ENCODE measurements around the gene HTT. TPM values are rescaled to one million over a fixed set of nuclear protein-coding genes. Genes with fewer than 3 reads are reported as not detected.

Gene HTT
- total RNA-seq, 1 experiment from 2014 or later, result 10.4 TPM

- no peak for DNase-seq (ENCODE audit: low read depth)
Measured at GRCh38 chr4:3218824-3219760, 144.6 kb downstream of the HTT start.

GRCh38 chr4:3219761-3220475 lies 145.4 kb downstream of the HTT start:
- DNase-seq (ENCODE audit: low read depth), result no peak

- no peak for DNase-seq (ENCODE audit: low read depth)
Measured at GRCh38 chr4:3220476-3221183, 146.1 kb downstream of the HTT start.

DNA sequence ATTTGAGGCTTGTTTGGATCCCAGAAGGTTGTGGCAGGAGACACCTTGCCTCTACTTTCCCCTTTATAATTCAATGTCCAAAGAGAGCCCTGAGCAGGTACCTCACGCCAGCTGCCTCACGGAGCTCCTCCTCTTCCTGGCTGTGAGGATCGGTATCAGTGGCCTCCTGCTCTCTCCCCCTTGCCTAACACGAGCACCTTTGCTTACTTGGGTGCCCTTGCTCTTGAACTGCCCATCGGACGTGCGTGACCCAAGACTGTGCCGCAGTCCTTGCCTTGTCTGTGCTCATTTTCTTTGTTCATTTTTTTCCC lies 146.7 kb downstream of the HTT start:
- DNase-seq (ENCODE audit: low read depth), result no peak

GRCh38 chr4:3221996-3222395 lies 147.5 kb downstream of the HTT start:
- DNase-seq (ENCODE audit: low read depth), result no peak

DNA sequence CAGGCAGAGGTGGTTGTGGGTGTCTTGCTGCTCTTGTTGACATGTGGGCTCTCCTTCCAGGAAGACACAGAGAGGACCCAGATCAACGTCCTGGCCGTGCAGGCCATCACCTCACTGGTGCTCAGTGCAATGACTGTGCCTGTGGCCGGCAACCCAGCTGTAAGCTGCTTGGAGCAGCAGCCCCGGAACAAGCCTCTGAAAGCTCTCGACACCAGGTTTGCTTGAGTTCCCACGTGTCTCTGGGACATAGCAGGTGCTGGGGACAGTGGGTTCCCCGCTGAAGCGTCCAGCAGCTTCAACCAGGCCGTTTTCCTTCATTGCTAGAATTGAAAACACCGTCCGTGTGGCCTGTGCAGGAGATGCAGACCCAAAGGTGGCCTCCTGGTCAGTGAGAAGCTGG lies 148.9 kb downstream of the HTT start:
- DNase-seq (ENCODE audit: low read depth), result no peak

- DNase-seq (ENCODE audit: low read depth), result no peak
Measured at GRCh38 chr4:3223956-3224748, 149.7 kb downstream of the HTT start.

DNA sequence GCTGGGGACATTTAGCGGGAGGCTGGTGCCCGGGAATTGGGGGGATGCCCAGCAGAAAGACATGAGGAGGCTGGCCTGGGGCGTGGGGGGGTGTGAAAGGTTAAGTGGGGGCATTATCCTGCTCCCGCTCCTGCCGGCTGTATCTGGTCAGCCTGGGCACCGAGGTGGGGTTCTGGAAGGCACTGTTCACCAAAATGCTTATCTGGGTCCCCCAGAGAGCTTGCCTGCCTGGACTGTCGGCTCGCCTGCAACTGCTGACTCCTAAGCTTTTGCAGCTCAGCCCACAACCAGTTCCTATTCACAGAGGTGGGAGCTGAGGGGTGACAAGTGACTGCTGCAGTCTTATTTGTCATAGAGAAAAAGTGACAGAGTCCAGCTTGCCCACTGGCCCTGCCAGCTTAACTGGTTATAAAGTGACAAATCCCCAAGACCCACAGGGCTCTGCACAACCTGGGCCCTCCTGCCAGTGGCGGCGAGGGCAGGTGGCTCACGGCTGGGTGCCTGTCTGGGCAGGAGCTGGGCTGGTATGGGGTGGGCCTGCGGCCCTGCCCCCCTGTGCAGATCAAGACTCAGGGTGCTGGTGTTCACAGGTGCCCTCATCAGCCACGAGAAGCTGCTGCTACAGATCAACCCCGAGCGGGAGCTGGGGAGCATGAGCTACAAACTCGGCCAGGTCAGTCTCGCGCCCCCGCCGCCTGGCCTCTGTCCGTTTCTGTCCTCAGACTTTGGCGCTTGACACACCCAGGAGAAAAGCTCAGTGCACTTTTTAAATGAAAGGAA lies 150.8 kb downstream of the HTT start:
- DNase-seq (ENCODE audit: low read depth), result no peak

- no peak for DNase-seq (ENCODE audit: low read depth)
Measured at GRCh38 chr4:3225936-3226335, 151.5 kb downstream of the HTT start.

GRCh38 chr4:3226467-3226866 lies 152.0 kb downstream of the HTT start:
- DNase-seq (ENCODE audit: low read depth), result no peak

GRCh38 chr4:3226944-3227343 lies 152.5 kb downstream of the HTT start:
- DNase-seq (ENCODE audit: low read depth), result no peak

DNA sequence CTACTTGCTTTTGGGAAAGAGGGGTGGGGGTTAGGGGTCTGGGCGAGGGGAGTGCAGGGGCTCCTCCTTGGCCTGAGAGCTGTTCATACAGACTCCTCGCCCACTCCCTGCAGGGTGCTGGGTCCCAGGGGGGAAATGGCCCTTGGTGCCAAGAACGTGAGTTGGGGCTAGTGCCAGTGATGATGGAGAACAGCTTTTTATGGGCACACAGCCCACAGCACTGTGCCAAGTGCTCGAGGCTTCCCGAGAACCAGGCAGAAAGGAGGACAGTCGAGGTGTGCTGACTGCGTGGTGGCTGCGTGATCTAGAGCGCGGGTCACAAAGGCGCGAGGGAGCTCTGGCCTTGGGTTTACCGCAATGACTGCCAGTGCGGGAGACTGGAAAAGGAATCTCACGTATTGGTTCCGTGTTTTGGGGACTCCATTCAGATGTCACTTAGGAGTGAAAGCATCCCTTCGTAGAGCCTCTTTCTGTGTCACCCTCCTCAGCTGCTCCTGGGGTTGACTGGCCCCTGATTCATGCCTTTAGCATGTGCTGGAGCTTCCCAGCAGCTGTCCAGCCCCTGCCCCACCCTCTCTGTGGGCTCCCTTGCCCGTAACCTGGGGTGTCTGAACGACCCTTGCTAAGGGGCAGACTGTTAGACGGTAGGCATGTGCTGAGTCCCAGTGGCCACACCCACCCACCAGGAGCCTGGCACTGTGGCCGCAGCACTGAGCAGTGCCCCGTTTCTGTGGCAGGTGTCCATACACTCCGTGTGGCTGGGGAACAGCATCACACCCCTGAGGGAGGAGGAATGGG lies 153.6 kb downstream of the HTT start:
- no peak for DNase-seq (ENCODE audit: low read depth)

DNA sequence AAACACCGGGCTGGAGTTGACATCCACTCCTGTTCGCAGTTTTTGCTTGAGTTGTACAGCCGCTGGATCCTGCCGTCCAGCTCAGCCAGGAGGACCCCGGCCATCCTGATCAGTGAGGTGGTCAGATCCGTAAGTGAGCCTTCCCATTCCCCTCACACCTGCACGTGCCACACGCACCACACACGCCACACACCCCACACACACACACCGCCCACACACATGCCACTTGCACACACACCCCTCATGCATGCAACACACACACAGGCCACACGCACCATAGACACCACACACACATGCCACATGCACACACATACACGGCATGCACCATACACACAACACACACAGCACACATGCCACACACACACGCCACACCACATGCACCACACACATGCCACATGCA lies 154.4 kb downstream of the HTT start:
- DNase-seq (ENCODE audit: low read depth), result no peak

DNA sequence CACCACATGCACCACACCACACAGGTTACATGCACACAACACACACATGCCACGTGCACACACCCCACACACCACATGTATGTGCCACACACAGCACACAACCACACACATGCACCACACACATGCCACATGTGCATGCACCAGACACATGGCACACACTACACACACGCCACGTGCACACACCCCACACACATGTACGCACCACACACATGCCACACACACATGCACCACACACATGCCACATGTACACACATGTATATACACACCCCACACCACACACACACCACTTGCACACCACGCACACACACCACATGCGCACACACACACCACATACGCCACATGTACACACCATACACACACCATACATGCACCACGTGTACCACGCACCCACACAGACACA lies 154.8 kb downstream of the HTT start:
- DNase-seq (ENCODE audit: low read depth), result no peak

GRCh38 chr4:3229964-3230363 lies 155.5 kb downstream of the HTT start:
- no peak for DNase-seq (ENCODE audit: low read depth)

DNA sequence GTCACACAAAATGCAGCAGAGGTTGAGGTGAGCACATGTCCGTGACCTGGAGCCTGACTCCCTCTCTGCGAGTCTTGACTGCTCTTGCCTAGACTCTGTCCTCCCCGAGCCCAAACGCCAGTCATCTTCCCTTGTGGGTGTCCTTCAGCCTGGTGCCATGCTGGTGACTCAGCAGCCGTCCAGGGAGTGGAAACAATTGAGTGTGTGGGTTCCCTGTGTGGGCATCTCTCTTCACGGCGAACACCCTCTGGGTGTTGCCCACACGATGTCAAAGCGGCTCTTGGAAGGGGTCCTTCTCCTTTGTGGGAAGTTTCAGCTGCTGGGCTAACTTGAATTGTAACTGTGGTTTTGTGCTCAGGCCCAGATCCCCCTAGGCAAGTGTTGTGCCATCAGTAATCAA lies 157.0 kb downstream of the HTT start:
- DNase-seq (ENCODE audit: low read depth), result no peak

DNA sequence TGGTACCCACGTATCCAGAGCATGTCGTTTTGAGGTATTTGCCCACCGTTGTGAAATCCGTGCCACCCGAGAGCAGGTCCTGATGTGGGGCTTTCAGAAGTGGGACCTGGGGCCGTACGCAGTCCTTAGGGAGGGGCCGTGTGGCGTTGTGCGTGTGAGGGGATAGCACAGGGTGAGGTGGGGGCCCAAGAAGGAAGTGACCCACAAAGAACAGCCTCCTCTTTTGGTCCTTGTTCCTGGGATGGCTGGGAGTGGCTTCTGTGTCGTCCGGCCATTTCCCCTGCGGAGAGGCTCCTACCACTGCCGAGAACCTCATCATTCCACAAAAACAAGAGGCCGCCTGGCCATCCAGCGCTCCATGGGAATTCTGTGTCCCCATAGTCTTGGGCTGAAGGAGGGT lies 157.5 kb downstream of the HTT start:
- no peak for DNase-seq (ENCODE audit: low read depth)

DNA sequence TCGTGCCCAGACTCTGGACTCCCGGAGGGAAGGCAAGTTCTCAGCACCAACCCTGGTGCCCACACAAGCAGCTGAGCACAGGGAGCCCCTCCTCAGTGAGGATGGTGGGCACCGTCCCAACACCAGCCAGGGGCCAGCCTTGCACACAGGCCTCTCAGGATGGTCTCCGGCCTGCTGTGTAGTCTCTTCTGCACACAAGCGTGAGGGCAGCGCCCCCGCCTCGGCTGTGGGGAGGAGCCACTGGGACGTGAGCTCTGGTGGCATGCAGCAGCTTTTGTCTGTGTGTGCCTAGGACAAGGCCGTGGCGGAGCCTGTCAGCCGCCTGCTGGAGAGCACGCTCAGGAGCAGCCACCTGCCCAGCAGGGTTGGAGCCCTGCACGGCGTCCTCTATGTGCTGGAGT lies 158.4 kb downstream of the HTT start:
- DNase-seq (ENCODE audit: low read depth), result no peak

DNA sequence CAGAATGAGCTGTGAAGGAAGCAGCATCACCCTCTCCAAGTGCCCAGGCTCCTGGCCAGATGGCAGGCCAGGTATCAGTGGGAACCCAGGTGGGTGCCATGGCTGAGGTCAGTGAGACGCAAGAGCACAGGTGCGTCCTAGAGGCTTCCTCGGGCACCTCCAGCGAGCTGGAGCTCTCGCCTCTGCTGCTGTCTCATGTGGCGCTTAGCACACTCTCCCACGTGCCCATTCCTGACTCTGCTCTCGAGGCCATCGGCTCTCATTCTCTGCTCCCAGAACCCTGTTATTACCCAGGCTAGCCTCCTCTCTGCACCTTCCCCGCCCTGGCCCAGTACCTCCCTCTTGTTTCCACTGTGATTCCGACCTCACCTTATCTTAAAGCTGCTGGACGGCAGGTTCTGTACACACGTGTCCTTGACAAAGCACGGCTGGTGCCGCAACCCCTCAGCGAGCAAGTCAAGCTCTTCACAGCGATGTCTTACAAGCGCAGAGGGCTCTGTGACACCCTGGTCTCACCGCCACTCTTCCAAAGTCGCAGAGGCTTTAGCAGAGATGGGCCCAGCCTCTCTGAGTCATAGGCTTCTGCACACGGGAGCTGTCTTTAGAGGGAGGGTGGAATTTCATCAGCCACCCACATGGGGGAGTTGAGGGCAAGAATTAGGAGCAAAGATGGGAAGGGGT lies 159.1 kb downstream of the HTT start:
- DNase-seq (ENCODE audit: low read depth), result no peak

All from Daoy (cell line).